Esophagus (tissue), 2 donors: ENCODE measurements around the gene BMP2K. TPM values are rescaled to one million over a fixed set of nuclear protein-coding genes. Genes with fewer than 3 reads are reported as not detected.
"Not testable (repeated sequence)": the region's sequence is repeated elsewhere in the genome, so short reads cannot be mapped to it uniquely, and the experiment has no call there.

Experiments used
- H3K27ac ChIP-seq, 2 donors: one replicate each; pipeline ENCODE4 v1.5.1; 2013; ENCODE audit warnings: low read depth in 2 of 2, mild to moderate bottlenecking in 2 of 2, inconsistent platforms in 1 of 2, low read length in 1 of 2, moderate library complexity in 1 of 2
- H3K27me3 ChIP-seq, 2 donors: one replicate each; pipeline ENCODE4 v1.6.1; 2013; ENCODE audit warnings: low read length in 2 of 2, control low read depth in 1 of 2, mild to moderate bottlenecking in 1 of 2; ENCODE audit not compliant: insufficient read depth in 2 of 2, control insufficient read depth in 1 of 2
- H3K36me3 ChIP-seq, 2 donors: one replicate each; pipeline ENCODE4 v1.6.1; 2013; ENCODE audit warnings: low read length in 1 of 2; ENCODE audit not compliant: control insufficient read depth in 2 of 2, insufficient read depth in 2 of 2
- H3K4me1 ChIP-seq, 2 donors: one replicate each; pipeline ENCODE4 v1.6.1; 2013; ENCODE audit warnings: low read length in 1 of 2; ENCODE audit not compliant: control insufficient read depth in 2 of 2, insufficient read depth in 2 of 2
- H3K4me3 ChIP-seq, 2 donors: one replicate each; pipeline ENCODE4 v1.5.1; 2013; ENCODE audit warnings: low read length in 2 of 2, mild to moderate bottlenecking in 2 of 2, low read depth in 1 of 2, moderate library complexity in 1 of 2
- H3K9me3 ChIP-seq, 2 donors: one replicate each; pipeline ENCODE4 v1.6.1; 2013; ENCODE audit warnings: mild to moderate bottlenecking in 2 of 2, low read depth in 1 of 2, low read length in 1 of 2, moderate library complexity in 1 of 2; ENCODE audit not compliant: control insufficient read depth in 2 of 2, insufficient read depth in 1 of 2
- WGBS, 2 donors: extraction: QIAGEN DNeasy Blood & Tissue Kit; methylation state at CpG; one replicate each; pipeline ENCODE4 v1.1.7; 2013; 5-methylcytosine and 5-hydroxymethylcytosine counted together
- polyA plus RNA-seq, 2 donors: library from polyadenylated mRNA; stranded (reverse); fragments of 200-250 nt; gene quantifications; one replicate each; pipeline ENCODE4 v1.2.3, GENCODE V29; 2013
- donor health status: healthy with polysubstance abuse.
- donor health status: Bipolar disorder and iron deficiency.

The BMP2K gene
- polyA plus RNA-seq, 2 donors = 9.6 to 11.6 TPM

DNA sequence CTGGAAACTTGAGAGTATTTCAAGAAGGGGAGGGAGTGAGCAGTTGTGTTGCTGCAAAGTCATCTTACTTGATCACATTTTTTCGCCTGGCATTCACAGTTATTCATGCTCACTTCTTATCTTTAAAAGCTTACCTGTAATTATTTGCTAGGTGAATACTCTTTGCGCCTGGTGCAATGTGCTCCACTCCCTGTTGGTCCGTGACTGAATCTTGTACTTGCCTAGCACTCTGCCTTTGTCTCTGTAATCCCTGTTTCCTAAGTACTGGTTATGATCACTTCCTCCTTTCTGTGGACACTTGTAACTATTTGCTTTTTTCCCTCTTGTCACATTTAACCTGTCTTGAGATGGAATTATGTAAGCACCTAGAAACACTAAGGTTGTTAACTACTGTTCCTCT lies 5.8 kb downstream of the BMP2K start:
- 69 to 75% methylated on average over 3 of the region's 3 CpGs for WGBS, 2 donors
- H3K9me3 ChIP-seq = no peaks in the 10 kb centered on the region
- no peaks in the 10 kb centered on the region for H3K4me1 ChIP-seq
- no peaks in the 10 kb centered on the region for H3K36me3 ChIP-seq
- no peaks in the 10 kb centered on the region for H3K27me3 ChIP-seq
- no peak overlapping the region for H3K4me3 ChIP-seq
- H3K27ac ChIP-seq = peak overlapping the region in 1 of 2 donors; percentile 21

DNA sequence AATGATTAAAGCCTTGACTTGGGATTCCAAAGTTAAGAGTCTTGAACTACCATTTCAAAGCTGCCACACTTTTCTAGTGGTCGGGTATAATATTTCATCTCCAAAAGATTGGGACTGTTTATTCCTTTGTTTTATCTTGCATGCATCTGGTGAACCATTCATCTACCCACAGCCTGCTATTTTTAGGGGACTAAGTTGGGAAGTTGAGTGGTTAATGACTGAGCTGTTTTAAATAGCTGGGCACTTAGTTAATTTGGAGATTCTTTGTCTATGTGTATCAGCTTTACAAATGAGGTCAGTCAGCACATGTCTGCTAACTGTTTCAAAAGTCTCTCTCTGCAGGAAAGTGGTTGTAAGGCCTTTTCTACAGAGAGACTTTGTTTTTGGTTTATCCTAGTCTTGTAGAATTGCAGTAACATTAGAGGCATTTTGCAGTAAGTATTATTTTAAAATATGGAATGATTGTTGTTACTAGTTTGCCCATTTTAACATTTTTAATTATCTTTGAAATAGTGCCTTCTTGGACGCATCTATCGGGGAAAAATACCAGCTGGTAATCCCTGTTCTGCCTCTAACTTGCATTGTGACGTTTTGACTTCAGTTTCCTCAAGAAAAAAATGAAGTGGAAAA lies 8.2 kb downstream of the BMP2K start:
- H3K4me3 ChIP-seq = no peak overlapping the region
- no peaks in the 10 kb centered on the region for H3K27me3 ChIP-seq
- H3K9me3 ChIP-seq = no peaks in the 10 kb centered on the region
- no peaks in the 10 kb centered on the region for H3K4me1 ChIP-seq
- WGBS, 2 donors = 57 to 60% methylated on average over 4 of the region's 4 CpGs
- H3K27ac ChIP-seq = no peak overlapping the region
- H3K36me3 ChIP-seq = no peaks in the 10 kb centered on the region

DNA sequence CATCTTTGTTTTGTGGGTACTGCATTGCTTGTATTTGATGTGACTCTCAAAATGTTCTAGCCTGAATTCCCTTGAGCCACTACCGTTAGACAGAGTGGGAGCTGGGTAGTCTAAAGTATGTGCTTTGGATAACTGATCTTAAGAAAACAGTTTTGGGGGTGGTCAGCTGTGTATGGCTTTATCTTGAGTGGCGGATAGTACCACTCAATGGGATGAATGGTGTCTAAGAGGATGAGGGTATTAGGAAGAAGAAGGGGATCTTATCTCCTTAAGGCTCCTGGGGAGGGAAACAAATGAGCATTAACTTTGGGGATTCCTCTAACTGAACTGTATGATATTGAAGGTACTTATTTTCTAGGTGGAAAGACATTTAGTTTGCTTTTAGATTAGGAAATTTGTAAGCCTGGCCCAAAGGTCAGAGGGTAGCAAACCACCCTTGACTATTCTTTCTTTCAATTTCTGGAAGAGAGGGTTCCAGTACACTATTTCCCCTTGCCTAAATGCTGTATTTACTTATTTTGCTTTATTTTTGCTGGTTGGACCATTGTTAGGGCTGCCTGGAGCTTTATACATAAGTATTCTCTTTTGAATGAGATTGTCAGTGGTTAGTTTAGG lies 11.3 kb downstream of the BMP2K start:
- 85 to 97% methylated on average over 2 of the region's 2 CpGs for WGBS, 2 donors
- H3K27me3 ChIP-seq = no peaks in the 10 kb centered on the region
- no peaks in the 10 kb centered on the region for H3K36me3 ChIP-seq
- no peak overlapping the region for H3K4me3 ChIP-seq
- no peaks in the 10 kb centered on the region for H3K9me3 ChIP-seq
- no peak overlapping the region for H3K27ac ChIP-seq
- no peaks in the 10 kb centered on the region for H3K4me1 ChIP-seq

DNA sequence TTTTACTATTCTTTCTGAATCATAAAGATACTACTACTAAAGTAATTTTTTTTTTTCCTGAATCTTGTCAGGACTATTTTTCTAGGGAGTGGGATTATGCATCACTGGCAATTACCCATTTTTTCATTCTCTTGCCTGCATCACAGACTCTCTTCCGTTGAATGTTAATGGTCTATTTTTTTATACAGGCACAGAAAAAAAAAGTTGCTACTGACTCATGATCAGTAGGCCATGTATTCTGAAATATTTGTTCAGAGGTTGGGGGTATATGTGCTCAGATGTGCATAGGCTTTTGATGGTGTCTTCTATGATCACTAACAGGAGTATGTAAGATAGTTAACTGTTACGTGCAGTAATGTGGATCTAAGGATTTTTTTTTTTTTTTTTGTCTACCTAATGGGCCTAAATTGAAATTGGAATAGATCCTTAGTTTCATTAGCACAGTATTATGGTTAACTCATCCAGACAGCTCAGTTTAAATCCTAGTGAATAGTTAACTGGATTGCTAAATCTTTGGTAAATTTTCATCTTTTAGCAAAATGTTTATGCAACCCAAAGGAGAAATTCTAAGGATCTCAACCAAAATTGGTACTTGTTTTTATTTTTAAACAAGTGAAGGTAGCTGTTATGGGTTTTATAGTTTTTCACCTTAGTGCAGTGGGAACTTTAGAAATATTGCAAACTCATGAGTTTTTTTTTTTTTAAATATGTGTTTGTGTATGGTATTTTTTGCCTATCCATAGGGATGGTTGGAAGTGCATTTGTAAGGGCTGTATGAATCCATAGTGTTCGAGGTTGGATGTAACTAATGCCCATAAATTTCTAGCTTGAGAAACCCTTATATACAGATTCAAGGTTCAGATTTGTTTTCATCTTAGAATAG lies 12.1 kb downstream of the BMP2K start:
- no peaks in the 10 kb centered on the region for H3K27me3 ChIP-seq
- H3K27ac ChIP-seq = no peak overlapping the region
- WGBS, 2 donors = 84 to 89% methylated on average over 3 of the region's 3 CpGs
- no peaks in the 10 kb centered on the region for H3K4me1 ChIP-seq
- H3K36me3 ChIP-seq = no peaks in the 10 kb centered on the region
- no peaks in the 10 kb centered on the region for H3K9me3 ChIP-seq
- no peak overlapping the region for H3K4me3 ChIP-seq

- WGBS, 2 donors = 90 to 96% methylated on average over 4 of the region's 5 CpGs
Measured at GRCh38 chr4:78795594-78796416, 19.7 kb downstream of the BMP2K start.

GRCh38 chr4:78796526-78796925 lies 20.4 kb downstream of the BMP2K start:
- Histone ChIP-seq H3K27ac (no peak overlapping the region), H3K4me1 (no peaks in the 10 kb centered on the region), H3K4me3 (no peak overlapping the region), H3K9me3 (no peaks in the 10 kb centered on the region), H3K36me3 (no peaks in the 10 kb centered on the region), H3K27me3 (no peaks in the 10 kb centered on the region)
- WGBS, 2 donors = 95 to 98% methylated on average over 2 of the region's 2 CpGs

More at GRCh38 chr4:78795594-78796416, 19.7 kb downstream of the BMP2K start:
- not testable (repeated sequence) for H3K27ac ChIP-seq, H3K4me3 ChIP-seq, H3K36me3 ChIP-seq, H3K27me3 ChIP-seq, H3K9me3 ChIP-seq, H3K4me1 ChIP-seq

- no peak overlapping the region for H3K27ac ChIP-seq
- no peaks in the 10 kb centered on the region for H3K36me3 ChIP-seq
- no peak overlapping the region for H3K4me3 ChIP-seq
- no peaks in the 10 kb centered on the region for H3K4me1 ChIP-seq
- no peaks in the 10 kb centered on the region for H3K27me3 ChIP-seq
- WGBS, 2 donors = 93% methylated on average over 4 of the region's 4 CpGs
- H3K9me3 ChIP-seq = no peaks in the 10 kb centered on the region
Measured at GRCh38 chr4:78797777-78798284, 21.7 kb downstream of the BMP2K start.

- 85 to 90% methylated on average over 5 of the region's 5 CpGs for WGBS, 2 donors
- H3K4me1 ChIP-seq = no peaks in the 10 kb centered on the region
- no peak overlapping the region for H3K27ac ChIP-seq
- H3K9me3 ChIP-seq = no peaks in the 10 kb centered on the region
- H3K36me3 ChIP-seq = no peaks in the 10 kb centered on the region
- H3K4me3 ChIP-seq = no peak overlapping the region
- no peaks in the 10 kb centered on the region for H3K27me3 ChIP-seq
Measured at GRCh38 chr4:78799551-78800495, 23.7 kb downstream of the BMP2K start.
